Measurements from ENCODE around the gene FMN2. TPM values are rescaled to one million over a fixed set of nuclear protein-coding genes. Genes with fewer than 3 reads are reported as not detected.

Gene FMN2
- total RNA-seq, 1 donor from 2014 or later, result 60.7 TPM

- no peak for FAIRE-seq
Observed at GRCh38 chr1:240466509-240466908, 374.8 kb downstream of the FMN2 start.

GRCh38 chr1:240467895-240468294, 376.2 kb downstream of the FMN2 start:
- DNase-seq (ENCODE audit: low spot score in 2 of 2), result no peak
- FAIRE-seq, result no peak

More at GRCh38 chr1:240466509-240466908, 374.8 kb downstream of the FMN2 start:
- DNase-seq (ENCODE audit: low spot score in 2 of 2), result no peak

GRCh38 chr1:240468656-240469055, 377.0 kb downstream of the FMN2 start:
- no peak for FAIRE-seq
- DNase-seq (ENCODE audit: low spot score in 2 of 2), result no peak

- DNase-seq (ENCODE audit: low spot score in 2 of 2) (no peak), FAIRE-seq (no peak)
Observed at GRCh38 chr1:240474133-240474614, 382.5 kb downstream of the FMN2 start.

- DNase-seq (ENCODE audit: low spot score in 2 of 2), result no peak
- no peak for FAIRE-seq
Observed at GRCh38 chr1:240475832-240476231, 384.1 kb downstream of the FMN2 start.

- FAIRE-seq (no peak), DNase-seq (ENCODE audit: low spot score in 2 of 2) (no peak)
Observed at GRCh38 chr1:240478536-240478935, 386.9 kb downstream of the FMN2 start.

GRCh38 chr1:240484804-240485443, 393.2 kb downstream of the FMN2 start:
- DNase-seq (ENCODE audit: low spot score in 2 of 2) (no peak), FAIRE-seq (no peak)

GRCh38 chr1:240486611-240487010, 394.9 kb downstream of the FMN2 start:
- DNase-seq (ENCODE audit: low spot score in 2 of 2) (no peak), FAIRE-seq (no peak)

- no peak for FAIRE-seq
- DNase-seq (ENCODE audit: low spot score in 2 of 2), result no peak
Observed at GRCh38 chr1:240487493-240487892, 395.8 kb downstream of the FMN2 start.

- no peak for FAIRE-seq
Observed at GRCh38 chr1:240491156-240491555, 399.5 kb downstream of the FMN2 start.

GRCh38 chr1:240491796-240492195, 400.1 kb downstream of the FMN2 start:
- DNase-seq (ENCODE audit: low spot score in 2 of 2), result no peak

More at GRCh38 chr1:240491156-240491555, 399.5 kb downstream of the FMN2 start:
- DNase-seq (ENCODE audit: low spot score in 2 of 2), result no peak

GRCh38 chr1:240492832-240493440, 401.3 kb downstream of the FMN2 start:
- FAIRE-seq (no peak), DNase-seq (ENCODE audit: low spot score in 2 of 2) (peak in 1 of 2 donors; percentile 26)

More at GRCh38 chr1:240491796-240492195, 400.1 kb downstream of the FMN2 start:
- FAIRE-seq, result no peak

- DNase-seq (ENCODE audit: low spot score in 2 of 2), result no peak
- no peak for FAIRE-seq
Observed at GRCh38 chr1:240495601-240496000, 403.9 kb downstream of the FMN2 start.

- FAIRE-seq (no peak), DNase-seq (ENCODE audit: low spot score in 2 of 2) (no peak)
Observed at GRCh38 chr1:240496356-240496755, 404.7 kb downstream of the FMN2 start.

GRCh38 chr1:240496941-240497340, 405.3 kb downstream of the FMN2 start:
- DNase-seq (ENCODE audit: low spot score in 2 of 2) (no peak), FAIRE-seq (no peak)

GRCh38 chr1:240497908-240498307, 406.2 kb downstream of the FMN2 start:
- FAIRE-seq (no peak), DNase-seq (ENCODE audit: low spot score in 2 of 2) (no peak)

- no peak for FAIRE-seq
Observed at GRCh38 chr1:240498335-240498734, 406.7 kb downstream of the FMN2 start.

GRCh38 chr1:240499012-240499411, 407.3 kb downstream of the FMN2 start:
- FAIRE-seq (no peak), DNase-seq (ENCODE audit: low spot score in 2 of 2) (no peak)

More at GRCh38 chr1:240498335-240498734, 406.7 kb downstream of the FMN2 start:
- DNase-seq (ENCODE audit: low spot score in 2 of 2), result no peak

GRCh38 chr1:240500647-240501046, 409.0 kb downstream of the FMN2 start:
- FAIRE-seq, result no peak
- no peak for DNase-seq (ENCODE audit: low spot score in 2 of 2)

- FAIRE-seq, result no peak
- no peak for DNase-seq (ENCODE audit: low spot score in 2 of 2)
Observed at GRCh38 chr1:240501115-240501514, 409.4 kb downstream of the FMN2 start.

GRCh38 chr1:240503036-240503435, 411.4 kb downstream of the FMN2 start:
- FAIRE-seq (no peak), DNase-seq (ENCODE audit: low spot score in 2 of 2) (no peak)

- FAIRE-seq, result no peak
Observed at GRCh38 chr1:240503558-240503957, 411.9 kb downstream of the FMN2 start.

More at GRCh38 chr1:240503558-240503957, 411.9 kb downstream of the FMN2 start:
- no peak for DNase-seq (ENCODE audit: low spot score in 2 of 2)

Data from frontal cortex (tissue), 4 donors.